ENCODE results near the gene PCDH12. TPM values are rescaled to one million over a fixed set of nuclear protein-coding genes. Genes with fewer than 3 reads are reported as not detected.

PCDH12 gene
- total RNA-seq, 1 experiment from 2014 or later = not detected

DNA sequence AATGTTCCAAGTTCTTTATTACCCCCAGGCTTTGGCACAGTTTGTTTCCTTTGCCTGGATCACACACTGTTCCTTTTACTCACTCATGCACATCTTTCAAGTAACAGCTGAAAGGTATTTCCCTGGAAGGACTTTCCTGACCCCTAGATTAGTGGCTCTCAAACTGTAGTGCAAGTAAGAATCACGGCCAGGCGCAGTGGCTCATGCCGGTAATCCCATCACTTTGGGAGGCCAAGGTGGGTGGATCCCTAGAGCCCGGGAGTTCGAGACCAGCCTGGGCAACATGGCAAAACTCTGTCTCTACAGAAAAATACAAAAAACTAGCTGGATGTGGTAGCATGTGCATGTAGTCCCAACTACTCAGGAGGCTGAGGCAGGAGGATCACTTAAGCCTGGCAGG lies 53.5 kb downstream of the PCDH12 start:
- H4K5ac ChIP-seq (ENCODE audit: insufficient read length, low read depth, low read length) = no peak overlapping the region
- no peaks in the 10 kb centered on the region for H4K20me1 ChIP-seq (ENCODE audit: control insufficient read depth, insufficient read depth, insufficient read length)
- H3K4me1 ChIP-seq (ENCODE audit: insufficient read depth, low read length) = no peaks in the 10 kb centered on the region; the same call in 1 of the 2 replicates
- H3K27me3 ChIP-seq (ENCODE audit: insufficient read depth, low read length) = no peaks in the 10 kb centered on the region
- no peaks in the 10 kb centered on the region for H3K9me3 ChIP-seq (ENCODE audit: control insufficient read depth, low read depth, low read length)
- peaks cover 4 to 9% of the 10 kb centered on the region in 2 experiments; a peak in 3 of 4 replicates for H3K4me1 Mint-ChIP-seq
- no peak overlapping the region for H3K56ac ChIP-seq (ENCODE audit: insufficient read length, low read depth, low read length)
- no peak overlapping the region for H3T11ph ChIP-seq (ENCODE audit: low read length)
- H2AFZ ChIP-seq (ENCODE audit: low read length) = no peak overlapping the region
- no peaks in the 10 kb centered on the region for H3K36me3 Mint-ChIP-seq (ENCODE audit: insufficient read depth in 1 of 3, low read depth in 3 of 3)
- H3K4me3 Mint-ChIP-seq = no peak overlapping the region
- H3K9ac ChIP-seq (ENCODE audit: extremely low read depth, insufficient read length, low read length) = no peak overlapping the region
- H3K18ac ChIP-seq (ENCODE audit: insufficient read length, low read depth, low read length) = no peak overlapping the region
- H3K9me3 Mint-ChIP-seq = no peaks in the 10 kb centered on the region
- no peak overlapping the region for H2BK15ac ChIP-seq (ENCODE audit: low read depth, low read length)
- no peak overlapping the region for H2AK5ac ChIP-seq (ENCODE audit: insufficient read length, low read length)
- H2BK20ac ChIP-seq (ENCODE audit: low read depth, low read length, poor library complexity, severe bottlenecking) = no peak overlapping the region
- H3K14ac ChIP-seq (ENCODE audit: insufficient read depth, low read length) = no peak overlapping the region
- H4K8ac ChIP-seq (replicated peaks; ENCODE audit: insufficient read length, low read depth, low read length) = no peak overlapping the region
- no peak overlapping the region for H3K23ac ChIP-seq (ENCODE audit: insufficient read length, low read depth, low read length)
- H2BK12ac ChIP-seq (ENCODE audit: insufficient read length, low read depth, low read length) = no peak overlapping the region
- H3K27ac ChIP-seq (ENCODE audit: insufficient read length, low read depth, low read length) = no peak overlapping the region
- no peak overlapping the region for H3K4ac ChIP-seq (ENCODE audit: low read depth, low read length)
- H3K79me1 ChIP-seq (ENCODE audit: insufficient read depth, low read depth, low read length, poor library complexity, severe bottlenecking) = no peaks in the 10 kb centered on the region
- H3K27ac Mint-ChIP-seq = no peak overlapping the region
- no peak for DNase-seq
- peaks cover 4% of the 10 kb centered on the region for H3K27me3 Mint-ChIP-seq (ENCODE audit: low read depth)
- no peak overlapping the region for H3K4me2 ChIP-seq (ENCODE audit: insufficient read depth, insufficient read length, low read length)
- H4K91ac ChIP-seq (ENCODE audit: insufficient read length, low read depth, low read length) = no peak overlapping the region
- H3K79me2 ChIP-seq (ENCODE audit: insufficient read depth, low read length) = no peaks in the 10 kb centered on the region
- no peaks in the 10 kb centered on the region for H3K23me2 ChIP-seq (ENCODE audit: insufficient read length, low read depth, low read length, poor library complexity, severe bottlenecking)
- TF ChIP-seq, protein P1, sequence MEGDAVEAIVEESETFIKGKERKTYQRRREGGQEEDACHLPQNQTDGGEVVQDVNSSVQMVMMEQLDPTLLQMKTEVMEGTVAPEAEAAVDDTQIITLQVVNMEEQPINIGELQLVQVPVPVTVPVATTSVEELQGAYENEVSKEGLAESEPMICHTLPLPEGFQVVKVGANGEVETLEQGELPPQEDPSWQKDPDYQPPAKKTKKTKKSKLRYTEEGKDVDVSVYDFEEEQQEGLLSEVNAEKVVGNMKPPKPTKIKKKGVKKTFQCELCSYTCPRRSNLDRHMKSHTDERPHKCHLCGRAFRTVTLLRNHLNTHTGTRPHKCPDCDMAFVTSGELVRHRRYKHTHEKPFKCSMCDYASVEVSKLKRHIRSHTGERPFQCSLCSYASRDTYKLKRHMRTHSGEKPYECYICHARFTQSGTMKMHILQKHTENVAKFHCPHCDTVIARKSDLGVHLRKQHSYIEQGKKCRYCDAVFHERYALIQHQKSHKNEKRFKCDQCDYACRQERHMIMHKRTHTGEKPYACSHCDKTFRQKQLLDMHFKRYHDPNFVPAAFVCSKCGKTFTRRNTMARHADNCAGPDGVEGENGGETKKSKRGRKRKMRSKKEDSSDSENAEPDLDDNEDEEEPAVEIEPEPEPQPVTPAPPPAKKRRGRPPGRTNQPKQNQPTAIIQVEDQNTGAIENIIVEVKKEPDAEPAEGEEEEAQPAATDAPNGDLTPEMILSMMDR (conservative IDR thresholded peaks at IDR 0.05) = no peak
- no peak overlapping the region for H2BK5ac ChIP-seq (ENCODE audit: insufficient read length, low read length)
- H2BK120ac ChIP-seq (ENCODE audit: low read depth, low read length, poor library complexity, severe bottlenecking) = no peak overlapping the region
- WGBS (ENCODE audit: extremely low coverage, insufficient read length, low lambda C conversion rate) = no CpG with 5 or more reads among the region's 5 CpGs
